Renal pelvis (tissue), 4 donors: ENCODE data around the gene TUBA4B. TPM values are rescaled to one million over a fixed set of nuclear protein-coding genes. Genes with fewer than 3 reads are reported as not detected.

Experiments used
- DNase-seq: peaks from one replicate; pipeline ENCODE4 v3.0.0-alpha.2; 2013
- polyA plus RNA-seq, 3 donors: library from polyadenylated mRNA; unstranded; fragments of 120-200 nt; gene quantifications; one replicate each; pipeline ENCODE4 v1.2.1, GENCODE V29; 2013; ENCODE audit not compliant: insufficient read length in 3 of 3

TUBA4B gene
- polyA plus RNA-seq, 3 donors: 0.89 to 1.1 (median 0.91) TPM

GRCh38 chr2:219314804-219315468, 61.9 kb downstream of the TUBA4B start:
- no peak for DNase-seq

Other genes starting within 250 kb of the TUBA4B start
- 1 to 10 TPM in 1 of 3 donors, under 1 TPM in 2; 0.07 to 1.1 (median 0.56) TPM for gene CFAP65, start 211.7 kb upstream of the TUBA4B start, polyA plus RNA-seq
- 1 to 10 TPM; 2.0 to 3.2 (median 2.0) TPM for gene IHH, start 192.3 kb upstream of the TUBA4B start, polyA plus RNA-seq
- 10 to 100 TPM; 17.6 to 21.4 (median 19.6) TPM for gene NHEJ1, start 92.4 kb upstream of the TUBA4B start, polyA plus RNA-seq
- gene SLC23A3, start 83.2 kb upstream of the TUBA4B start, polyA plus RNA-seq: 10 to 100 TPM; 23.5 to 29.0 (median 25.1) TPM
- 10 to 100 TPM; 71.7 to 79.7 (median 78.6) TPM for gene CNPPD1, start 76.3 kb upstream of the TUBA4B start, polyA plus RNA-seq
- gene RETREG2, start 75.0 kb upstream of the TUBA4B start, polyA plus RNA-seq: 100 to 1,000 TPM; 113 to 119 (median 113) TPM
- 10 to 100 TPM; 40.9 to 51.8 (median 49.4) TPM for gene ZFAND2B, start 46.5 kb upstream of the TUBA4B start, polyA plus RNA-seq
- 10 to 100 TPM; 37.9 to 47.3 (median 44.8) TPM for gene ABCB6, start 34.3 kb upstream of the TUBA4B start, polyA plus RNA-seq
- gene ATG9A, start 23.6 kb upstream of the TUBA4B start, polyA plus RNA-seq: 10 to 100 TPM; 45.2 to 48.4 (median 46.3) TPM
- 10 to 100 TPM; 51.3 to 84.1 (median 72.8) TPM for gene ANKZF1, start 23.4 kb upstream of the TUBA4B start, polyA plus RNA-seq
- 10 to 100 TPM; 17.4 to 28.5 (median 27.1) TPM for gene GLB1L, start 7.8 kb upstream of the TUBA4B start, polyA plus RNA-seq
- gene STK16, start 7.8 kb upstream of the TUBA4B start, polyA plus RNA-seq: 10 to 100 TPM; 38.9 to 40.4 (median 39.9) TPM
- gene TUBA4A, start 675 bp downstream of the TUBA4B start, polyA plus RNA-seq: 10 to 100 TPM; 32.9 to 40.0 (median 33.1) TPM
- gene DNAJB2, start 26.1 kb downstream of the TUBA4B start, polyA plus RNA-seq: 10 to 100 TPM; 75.7 to 85.1 (median 79.1) TPM
- gene PTPRN, start 56.2 kb downstream of the TUBA4B start, polyA plus RNA-seq: under 1 TPM; 0.16 to 0.27 (median 0.17) TPM
- not detected for gene RESP18, start 79.5 kb downstream of the TUBA4B start, polyA plus RNA-seq
- 10 to 100 TPM; 64.4 to 91.2 (median 66.4) TPM for gene DNPEP, start 134.7 kb downstream of the TUBA4B start, polyA plus RNA-seq
- 1 to 10 TPM; 5.5 to 8.2 (median 6.0) TPM for gene DES, start 165.1 kb downstream of the TUBA4B start, polyA plus RNA-seq
- 10 to 100 TPM; 13.1 to 16.9 (median 13.5) TPM for gene SPEG, start 181.6 kb downstream of the TUBA4B start, polyA plus RNA-seq
- 10 to 100 TPM; 35.6 to 40.0 (median 39.0) TPM for gene GMPPA, start 245.6 kb downstream of the TUBA4B start, polyA plus RNA-seq